HG03045 (cell line): ENCODE data around the gene RPS6KA3.
"Not testable (repeated sequence)": the region's sequence is repeated elsewhere in the genome, so short reads cannot be mapped to it uniquely, and the experiment has no call there.

ENCODE experiments used
- ATAC-seq: cut with Tn5 transposase; IDR thresholded peaks from one replicate; pipeline ENCODE4 v1.9.1; 2021; ENCODE audit warnings: mild to moderate bottlenecking, moderate library complexity; ENCODE audit not compliant: unreplicated experiment

Gene RPS6KA3

DNA sequence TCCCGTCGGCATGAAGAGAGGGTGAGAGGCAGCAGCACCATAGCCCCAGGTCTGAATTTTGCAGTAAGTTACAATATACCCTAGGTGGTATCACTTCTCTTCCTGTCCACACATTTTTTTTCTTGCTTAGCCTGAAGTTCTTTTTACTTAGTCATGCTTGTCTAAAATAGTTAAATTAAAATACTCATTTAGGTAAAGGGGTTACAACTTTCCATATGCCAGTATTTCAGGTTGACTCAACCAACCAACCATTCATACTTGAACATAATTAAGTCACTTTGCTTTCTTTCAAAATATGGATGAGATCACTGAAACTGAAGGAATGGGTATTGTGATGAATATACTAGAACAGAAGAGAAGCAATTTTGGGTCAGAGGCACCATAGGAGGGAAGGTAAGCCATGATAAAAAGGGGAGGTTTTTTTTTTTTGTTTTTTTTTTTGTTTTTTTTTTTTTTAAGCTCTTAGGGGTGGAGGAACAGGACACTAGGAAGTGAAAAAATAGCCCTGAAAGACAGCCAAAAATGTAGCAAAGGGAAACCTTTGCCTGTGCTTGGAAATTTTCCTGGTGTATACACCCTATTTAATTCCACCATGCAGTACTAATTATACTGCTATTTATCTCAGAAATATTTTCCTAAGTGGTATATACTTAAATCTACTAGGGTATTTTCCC, 41.8 kb downstream of the RPS6KA3 start:
- peak; percentile 81 for ATAC-seq

- ATAC-seq, result no peak
Measured at GRCh38 chrX:20221902-20222301, 44.8 kb downstream of the RPS6KA3 start.

DNA sequence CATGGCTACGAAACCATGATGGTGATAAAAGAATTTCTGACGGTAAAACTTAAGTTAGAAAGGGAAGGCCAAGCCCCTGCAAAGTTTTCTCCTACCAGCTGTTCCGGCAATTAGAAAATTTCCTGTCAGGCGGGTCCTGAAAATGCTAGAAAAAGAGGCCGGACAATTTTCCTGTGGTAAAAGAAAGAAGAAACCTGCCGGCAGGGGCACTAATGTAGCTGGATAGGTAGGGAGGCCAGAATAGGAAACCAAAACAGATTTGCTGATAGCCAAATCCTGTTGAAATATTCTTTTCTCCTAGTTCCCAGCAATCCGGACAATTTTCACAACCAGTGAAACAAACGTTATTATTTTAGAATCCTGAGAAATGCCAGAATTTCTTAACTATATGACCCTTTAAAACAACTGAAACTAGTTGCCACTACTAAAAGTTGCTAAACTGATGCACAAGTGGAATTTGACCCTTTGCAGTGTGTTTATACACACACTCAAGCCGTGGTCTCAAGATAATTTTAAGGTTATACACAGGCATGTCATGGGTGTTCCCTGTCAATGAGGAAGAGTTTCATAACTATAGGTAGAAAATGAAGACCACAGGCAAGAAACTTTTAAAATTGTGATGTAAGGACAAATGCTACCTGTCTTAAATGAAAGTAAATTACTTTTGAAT, 47.7 kb downstream of the RPS6KA3 start:
- ATAC-seq, result no peak

DNA sequence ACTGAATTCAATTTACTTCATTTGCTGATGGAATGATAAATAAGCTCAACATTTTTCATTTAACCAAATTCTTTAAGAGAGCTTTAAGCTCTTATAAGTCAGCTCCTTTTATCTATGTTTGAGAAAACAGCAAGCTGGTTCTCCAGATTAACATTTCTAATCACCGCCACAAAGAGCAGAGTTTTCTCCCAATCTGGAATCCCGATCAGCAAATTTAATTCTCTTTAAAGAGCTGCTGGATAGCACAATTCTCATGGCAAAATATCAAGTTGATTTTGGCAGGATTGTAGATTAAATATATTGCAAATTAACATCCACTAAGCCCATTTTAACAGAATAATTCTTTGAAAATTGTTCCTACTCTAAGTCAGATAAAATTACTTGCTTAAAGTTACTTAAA, 48.8 kb downstream of the RPS6KA3 start:
- ATAC-seq, result no peak

GRCh38 chrX:20217271-20217670, 49.4 kb downstream of the RPS6KA3 start:
- ATAC-seq, result no peak

DNA sequence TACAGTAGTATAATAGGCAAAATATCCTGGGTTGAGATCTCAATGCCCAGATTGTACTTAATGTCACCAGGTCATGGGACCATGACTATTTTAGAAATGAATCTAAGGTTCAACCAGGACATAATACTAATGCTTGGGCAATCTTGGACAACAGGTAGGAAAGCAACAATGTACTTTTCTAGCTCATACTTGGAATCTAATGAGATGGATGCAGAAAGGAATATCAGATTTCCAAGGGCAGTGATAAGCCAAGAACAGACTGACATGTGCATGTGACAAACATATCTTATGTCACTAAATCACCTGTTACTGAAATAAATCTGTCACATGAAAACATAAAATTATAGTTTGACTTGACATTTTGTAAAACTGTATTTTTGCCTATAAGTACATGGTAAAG, 51.1 kb downstream of the RPS6KA3 start:
- no peak for ATAC-seq

DNA sequence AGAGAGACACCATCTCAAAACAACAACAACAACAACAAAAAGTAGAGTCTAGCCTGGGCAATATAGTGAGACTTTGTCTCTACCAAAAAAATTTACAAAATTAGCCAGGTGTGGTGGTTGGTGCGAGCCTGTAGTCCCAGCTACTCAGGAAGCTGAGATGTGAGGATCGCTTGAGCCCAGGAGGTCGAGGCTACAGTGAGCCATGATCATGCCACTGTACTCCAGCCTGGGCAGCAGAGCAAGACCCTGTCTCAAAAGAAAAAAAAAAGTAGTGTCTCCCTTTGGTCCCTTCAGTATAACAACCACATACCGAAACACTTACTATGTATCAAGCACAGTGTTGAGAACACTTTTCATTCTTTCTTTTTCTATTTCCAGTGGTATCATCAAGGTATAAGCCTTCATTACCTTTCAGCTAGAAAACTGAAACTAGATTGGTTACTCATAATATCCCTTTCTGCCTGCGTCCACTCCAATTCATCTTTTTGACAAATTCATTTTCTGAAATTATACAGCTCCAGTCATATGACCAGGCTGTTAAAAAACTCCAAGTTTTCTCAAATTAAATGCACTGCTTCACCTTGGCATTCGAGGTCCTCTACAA, 54.1 kb downstream of the RPS6KA3 start:
- ATAC-seq, result peak; percentile 86

GRCh38 chrX:20211261-20211786, 55.4 kb downstream of the RPS6KA3 start:
- no peak for ATAC-seq

DNA sequence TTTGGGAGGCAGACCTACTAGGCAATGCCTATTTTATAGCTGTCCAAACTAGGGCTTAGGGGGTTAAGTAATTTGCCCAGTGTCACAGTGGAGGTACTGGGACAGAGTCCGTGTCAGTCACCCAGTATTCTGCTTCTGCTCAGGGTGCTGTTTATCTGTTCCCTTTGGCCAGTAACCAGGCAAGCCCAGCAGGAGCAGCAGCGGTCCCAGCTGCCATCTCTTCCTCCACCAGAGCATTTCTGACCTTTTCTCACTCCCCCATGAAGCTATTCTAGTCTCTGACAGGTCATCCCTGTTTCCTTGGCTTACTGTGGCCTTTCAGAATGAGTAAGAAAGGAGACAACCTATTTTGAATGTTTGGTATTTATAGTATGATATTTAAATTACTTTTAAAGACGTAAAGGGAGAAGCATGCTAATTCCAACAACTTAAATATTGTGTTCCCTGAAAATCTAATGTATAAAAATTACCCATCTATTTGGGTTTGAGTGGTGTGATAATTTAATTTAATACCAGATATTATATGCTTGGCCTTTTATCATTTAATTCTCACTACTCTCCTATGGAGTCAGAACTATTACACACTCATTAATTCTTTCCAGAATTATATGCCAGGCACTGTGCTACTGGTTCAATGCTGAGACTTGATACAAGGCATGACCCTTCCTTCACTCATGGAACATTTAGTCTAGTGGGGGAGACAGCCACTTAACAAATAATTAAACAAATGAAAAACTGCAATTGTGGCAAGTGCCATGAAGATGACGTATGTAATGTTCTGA, 60.6 kb downstream of the RPS6KA3 start:
- ATAC-seq, result peak; percentile 91

DNA sequence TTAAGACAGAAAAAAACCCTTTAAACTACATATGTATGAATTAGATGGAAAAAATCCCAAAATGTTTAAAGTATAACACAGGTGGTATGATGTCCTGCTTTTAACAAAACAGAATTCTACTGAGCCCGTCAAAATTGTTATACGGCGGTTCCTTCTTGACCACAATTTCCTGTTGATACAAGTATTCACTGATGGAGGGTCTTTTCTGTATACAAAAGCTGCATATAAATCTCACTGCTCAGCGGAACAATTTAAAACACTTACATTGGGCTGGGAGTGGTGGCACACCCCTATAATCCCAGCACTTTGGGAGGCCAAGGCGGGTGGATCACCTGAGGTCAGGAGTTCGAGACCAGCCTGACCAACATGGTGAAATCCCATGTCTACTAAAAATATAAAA, 62.4 kb downstream of the RPS6KA3 start:
- no peak for ATAC-seq

DNA sequence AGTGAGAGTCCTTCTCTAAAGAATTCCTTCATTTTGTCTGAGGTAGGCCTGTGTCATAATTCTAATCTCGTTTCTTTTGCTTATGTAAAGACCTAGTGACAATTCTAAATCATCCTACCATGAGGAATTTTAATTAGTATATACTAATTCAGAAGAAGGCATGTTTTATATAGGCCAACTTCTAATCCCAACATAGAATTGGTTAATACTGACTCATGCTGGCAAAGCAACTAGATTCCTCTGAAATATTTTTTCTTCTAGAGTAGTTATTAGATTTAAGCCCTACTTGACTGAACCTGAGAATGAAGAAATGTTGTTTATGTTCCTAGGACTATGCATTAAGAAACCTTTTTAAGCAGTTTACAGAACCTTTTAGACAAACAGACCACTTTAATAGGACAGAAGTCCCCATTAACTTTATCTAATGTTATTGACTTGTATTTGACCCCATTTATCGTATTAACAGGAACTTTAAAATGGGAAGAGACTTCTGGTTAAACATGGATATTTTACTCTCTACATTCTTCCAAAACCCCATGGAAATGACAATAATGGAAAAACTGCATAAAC, 69.0 kb downstream of the RPS6KA3 start:
- no peak for ATAC-seq

- no peak for ATAC-seq
Measured at GRCh38 chrX:20189171-20189570, 77.5 kb downstream of the RPS6KA3 start.

- no peak for ATAC-seq
Measured at GRCh38 chrX:20181598-20182329, 84.9 kb downstream of the RPS6KA3 start.

GRCh38 chrX:20177093-20177492, 89.6 kb downstream of the RPS6KA3 start:
- ATAC-seq, result no peak

DNA sequence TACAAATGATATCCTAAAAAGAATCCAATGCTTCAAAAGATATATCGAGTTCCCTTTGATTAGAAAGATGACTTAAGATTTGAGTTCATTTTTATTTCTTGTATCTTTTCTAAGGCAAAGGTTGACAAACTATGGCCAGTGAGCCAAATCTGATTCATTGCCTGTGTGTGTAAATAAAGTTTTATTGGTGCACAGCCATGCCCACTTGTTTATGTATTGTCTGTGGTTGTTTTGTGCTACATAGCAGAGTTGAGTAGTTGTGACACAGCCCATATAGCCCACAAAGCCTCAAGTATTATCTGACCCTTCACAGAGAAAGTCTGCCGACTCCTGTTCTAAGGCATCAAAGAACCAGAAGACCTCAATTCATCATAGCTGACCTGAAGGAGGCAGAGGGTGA, 92.9 kb downstream of the RPS6KA3 start:
- ATAC-seq, result no peak

DNA sequence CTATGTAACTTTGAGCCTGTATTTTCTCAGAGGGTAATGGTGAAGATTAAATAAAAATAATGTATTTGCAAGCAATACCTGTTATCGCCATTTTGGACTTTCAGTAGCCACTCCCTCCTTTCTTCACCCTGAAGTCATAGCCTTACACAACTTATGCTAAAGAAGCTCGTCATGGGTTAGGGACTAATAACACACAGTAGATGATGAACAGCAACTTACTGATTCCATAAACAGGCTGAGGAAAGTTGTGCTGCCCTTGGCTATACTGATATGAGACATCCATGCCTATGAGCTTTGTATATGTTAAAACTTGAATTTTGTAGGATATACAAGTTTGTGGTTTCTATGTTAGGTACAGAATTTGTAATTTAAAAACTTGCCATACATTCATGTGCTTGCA, 93.4 kb downstream of the RPS6KA3 start:
- no peak for ATAC-seq

DNA sequence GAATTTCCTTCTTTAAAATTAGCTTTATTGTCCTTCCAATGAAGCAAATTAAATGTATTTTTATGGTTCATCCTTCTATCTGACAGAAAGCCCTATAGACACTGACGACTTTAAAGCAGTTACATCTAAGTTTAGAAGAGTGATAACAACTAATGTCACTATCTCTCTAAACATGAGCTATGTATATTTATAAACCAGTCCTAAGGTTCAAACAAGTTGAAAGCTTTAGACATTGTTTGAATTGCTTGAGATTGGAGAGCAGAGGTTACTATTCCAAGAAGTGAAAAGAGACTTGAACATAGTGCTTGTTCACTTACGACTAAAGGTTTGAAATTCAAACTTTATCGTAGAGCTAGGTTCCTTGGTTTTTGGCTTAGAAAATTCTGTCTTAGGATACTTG, 94.8 kb downstream of the RPS6KA3 start:
- no peak for ATAC-seq

DNA sequence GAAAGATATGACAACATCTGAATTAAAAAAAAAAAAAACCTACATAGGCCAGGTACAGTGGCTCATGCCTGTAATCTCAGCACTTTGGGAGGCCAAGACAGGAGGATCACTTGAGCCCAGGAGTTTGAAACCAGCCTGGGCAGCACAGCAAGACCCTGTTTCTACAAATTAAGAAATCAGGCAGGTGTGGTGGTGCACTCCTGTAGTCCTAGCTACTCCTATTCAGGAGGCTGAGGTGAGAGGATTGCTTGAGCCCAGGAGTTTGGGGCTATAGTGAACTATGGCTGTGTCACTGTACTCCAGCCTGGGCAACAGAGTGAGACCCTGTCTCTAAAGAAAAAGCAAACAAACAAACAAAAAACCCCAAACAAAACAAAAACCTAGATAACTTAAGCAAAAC, 104.2 kb downstream of the RPS6KA3 start:
- not testable (repeated sequence) for ATAC-seq

GRCh38 chrX:20159797-20160385, 106.8 kb downstream of the RPS6KA3 start:
- ATAC-seq, result no peak

DNA sequence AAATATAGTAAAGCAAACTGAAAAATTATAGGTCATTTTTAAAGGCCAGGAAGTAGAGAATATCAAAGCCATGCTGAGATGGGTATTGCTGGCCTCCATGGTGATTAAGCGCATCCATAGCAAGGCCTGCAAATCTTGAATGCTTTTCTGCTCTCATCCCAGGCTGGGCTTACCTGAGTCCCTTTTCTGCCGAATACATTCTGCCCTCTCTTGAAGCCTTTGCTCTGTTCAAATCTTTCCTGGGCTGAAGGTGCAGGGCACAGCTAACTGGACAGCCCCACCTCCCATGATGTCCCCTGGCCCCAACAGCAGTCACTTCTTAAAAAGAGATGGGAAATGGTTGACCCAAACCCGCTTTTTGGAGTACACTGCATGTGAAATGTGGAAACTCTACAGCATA, 115.0 kb downstream of the RPS6KA3 start:
- no peak for ATAC-seq
